H1 (cell line): ENCODE results near the gene RHOB. TPM values are rescaled to one million over a fixed set of nuclear protein-coding genes. Genes with fewer than 3 reads are reported as not detected.

Experiments used
- CTCF ChIA-PET: fragments of 300-600 bp; sonication (Branson Sonifier 250); formaldehyde crosslinking; loops from one replicate; lab custom pipeline; 2021; ENCODE audit not compliant: partially characterized antibody; lab: Charles Lee
- POLR2A ChIA-PET: fragments of 300-600 bp; sonication (Branson Sonifier 250); formaldehyde crosslinking; loops from one replicate; lab custom pipeline; 2021; ENCODE audit warnings: inconsistent platforms; ENCODE audit not compliant: partially characterized antibody; lab: Charles Lee
- DNase-seq, 2 experiments: peaks; one replicate each; pipeline versions ENCODE4 v3.0.0 to v3.0.0-alpha.2; 2010 to 2022; ENCODE audit warnings: low spot score in 2 of 2, low read depth in 1 of 2, mixed read lengths in 1 of 2
- FAIRE-seq: peaks from 2 replicates; lab custom pipeline; 2011; peaks lifted over from hg19 to GRCh38; lab: Jason Lieb, UNC
- H2AFZ ChIP-seq: 2 replicates; pipeline ENCODE4 v1.8.1; 2012; ENCODE audit warnings: low read length, inconsistent platforms
- H2AK5ac ChIP-seq: 2 replicates; pipeline ENCODE4 v1.6.1; 2013; ENCODE audit warnings: low read depth, low read length
- H2BK120ac ChIP-seq: replicated peaks from 2 replicates; pipeline ENCODE3; 2013; ENCODE audit warnings: low read depth, low read length, inconsistent platforms
- H2BK12ac ChIP-seq: 2 replicates; pipeline ENCODE4 v1.6.1; 2013; ENCODE audit warnings: low read depth, low read length
- H2BK15ac ChIP-seq: 2 replicates; pipeline ENCODE4 v1.6.1; 2013; ENCODE audit warnings: low read length
- H2BK20ac ChIP-seq: 2 replicates; pipeline ENCODE4 v1.6.1; 2013; ENCODE audit warnings: low read length
- H2BK5ac ChIP-seq: 2 replicates; pipeline ENCODE4 v1.6.1; 2013; ENCODE audit warnings: low read depth, low read length
- H3K14ac ChIP-seq: 2 replicates; pipeline ENCODE4 v1.6.1; 2013; ENCODE audit warnings: inconsistent platforms; ENCODE audit not compliant: insufficient read length
- H3K18ac ChIP-seq: 2 replicates; pipeline ENCODE4 v1.6.1; 2013; ENCODE audit warnings: low read length; ENCODE audit errors: extremely low read depth
- H3K23ac ChIP-seq: 2 replicates; pipeline ENCODE4 v1.6.1; 2013; ENCODE audit warnings: inconsistent platforms; ENCODE audit not compliant: insufficient read length
- H3K23me2 ChIP-seq: 2 replicates; pipeline ENCODE4 v1.6.1; 2013; ENCODE audit warnings: low read depth, low read length
- H3K27ac ChIP-seq: 2 replicates; pipeline ENCODE4 v1.6.1; 2011; ENCODE audit warnings: low read depth, low read length, inconsistent platforms
- H3K27me3 ChIP-seq, 4 experiments: replicated peaks in 1 of 4; 1 replicate in 1 of 4; 2 replicates in 3 of 4; pipeline versions ENCODE4 v1.6.1 to v1.8.1; 2011 to 2013; ENCODE audit warnings: low read length in 3 of 4, mild to moderate bottlenecking in 3 of 4, inconsistent platforms in 2 of 4, mixed read lengths in 2 of 4, moderate library complexity in 1 of 4; ENCODE audit not compliant: control insufficient read depth in 3 of 4, insufficient read depth in 3 of 4; ENCODE audit errors: extremely low read depth in 1 of 4
- H3K36me3 ChIP-seq, 4 experiments: 2 replicates each; pipeline versions ENCODE4 v1.6.1 to v1.8.1; 2011 to 2013; ENCODE audit warnings: mild to moderate bottlenecking in 4 of 4, low read length in 3 of 4, moderate library complexity in 2 of 4, control low read depth in 1 of 4, inconsistent platforms in 1 of 4; ENCODE audit not compliant: insufficient read depth in 4 of 4, control insufficient read depth in 2 of 4
- H3K4ac ChIP-seq: replicated peaks from 2 replicates; pipeline ENCODE3; 2013; ENCODE audit warnings: low read length, low read depth, mixed read lengths, inconsistent platforms; ENCODE audit not compliant: insufficient read length
- H3K4me1 ChIP-seq, 4 experiments: replicated peaks in 1 of 4; 1 replicate in 1 of 4; 2 replicates in 3 of 4; pipeline versions ENCODE4 v1.6.1 to v1.8.1; 2011 to 2013; ENCODE audit warnings: low read length in 3 of 4, inconsistent platforms in 2 of 4, mixed read lengths in 1 of 4; ENCODE audit not compliant: insufficient read depth in 4 of 4, control insufficient read depth in 3 of 4
- H3K4me2 ChIP-seq, 2 experiments: 2 replicates each; pipeline versions ENCODE4 v1.6.1 to v1.8.1; 2011 to 2013; ENCODE audit warnings: low read depth in 2 of 2, low read length in 2 of 2, control low read depth in 1 of 2, inconsistent platforms in 1 of 2, mild to moderate bottlenecking in 1 of 2; ENCODE audit not compliant: insufficient read depth in 1 of 2
- H3K4me3 ChIP-seq, 4 experiments: fragments of 200-600, 300-600 bp in 1 of 4; sonication (generic), shearing (Covaris generic), sonication (Bioruptor Twin) in 1 of 4; 2 replicates each; pipeline versions ENCODE4 v1.5.1 to v1.8.1; 2011 to 2016; ENCODE audit warnings: low read length in 4 of 4, low read depth in 3 of 4, control low read depth in 2 of 4, inconsistent platforms in 2 of 4, mild to moderate bottlenecking in 2 of 4, mixed read lengths in 1 of 4, moderate library complexity in 1 of 4; ENCODE audit not compliant: insufficient read depth in 2 of 4; ENCODE audit errors: extremely low read depth in 1 of 4
- H3K56ac ChIP-seq: replicated peaks from 2 replicates; pipeline ENCODE3; 2013; ENCODE audit warnings: low read depth, mild to moderate bottlenecking, mixed read lengths, low read length, inconsistent platforms; ENCODE audit not compliant: insufficient read length
- H3K79me1 ChIP-seq: 2 replicates; pipeline ENCODE4 v1.6.1; 2013; ENCODE audit warnings: low read depth, low read length, control low read depth
- H3K79me2 ChIP-seq, 2 experiments: 2 replicates each; pipeline versions ENCODE4 v1.6.1 to v1.8.1; 2012 to 2013; ENCODE audit warnings: low read length in 2 of 2, mild to moderate bottlenecking in 2 of 2, inconsistent platforms in 1 of 2; ENCODE audit not compliant: insufficient read depth in 2 of 2, control insufficient read depth in 1 of 2
- H3K9ac ChIP-seq, 4 experiments: replicated peaks in 1 of 4; 1 replicate in 1 of 4; 2 replicates in 3 of 4; pipeline versions ENCODE4 v1.6.1 to v1.8.1; 2011 to 2013; ENCODE audit warnings: low read depth in 3 of 4, low read length in 3 of 4, control low read depth in 2 of 4, mild to moderate bottlenecking in 2 of 4, moderate library complexity in 2 of 4, inconsistent platforms in 1 of 4; ENCODE audit errors: extremely low read depth in 1 of 4
- H3K9me3 ChIP-seq, 2 experiments: 2 replicates each; pipeline versions ENCODE4 v1.6.1 to v1.8.1; 2012 to 2013; ENCODE audit warnings: mild to moderate bottlenecking in 2 of 2, moderate library complexity in 2 of 2, control low read depth in 1 of 2, inconsistent platforms in 1 of 2, low read depth in 1 of 2, low read length in 1 of 2, mixed read lengths in 1 of 2; ENCODE audit not compliant: insufficient read depth in 2 of 2
- H4K20me1 ChIP-seq, 2 experiments: replicated peaks in 1 of 2; 2 replicates each; pipeline versions ENCODE3 to v1.8.1; 2011 to 2013; ENCODE audit warnings: inconsistent platforms in 2 of 2, low read length in 2 of 2, mild to moderate bottlenecking in 1 of 2; ENCODE audit not compliant: insufficient read depth in 2 of 2, control insufficient read depth in 1 of 2
- H4K5ac ChIP-seq: 2 replicates; pipeline ENCODE4 v1.6.1; 2013; ENCODE audit warnings: low read length, low read depth, mixed read lengths, inconsistent platforms; ENCODE audit not compliant: insufficient read length
- H4K8ac ChIP-seq: 2 replicates; pipeline ENCODE4 v1.8.0; 2013; ENCODE audit warnings: mild to moderate bottlenecking, moderate library complexity, low read length, inconsistent platforms; ENCODE audit not compliant: insufficient read depth; ENCODE audit errors: extremely low read depth
- H4K91ac ChIP-seq: replicated peaks from 2 replicates; pipeline ENCODE3; 2013; ENCODE audit warnings: low read length, mixed read lengths, inconsistent platforms; ENCODE audit not compliant: insufficient read length
- ASH2L ChIP-seq: fragments of 200-600, 300-600 bp; sonication (generic); IDR thresholded peaks from one replicate; pipeline ENCODE4 v1.7.1; 2017; ENCODE audit warnings: low read length
- CREB1 ChIP-seq: IDR thresholded peaks from 2 replicates; pipeline ENCODE4 v1.6.1; 2012; ENCODE audit warnings: inconsistent platforms
- CTBP2 ChIP-seq: IDR thresholded peaks from 2 replicates; pipeline ENCODE4 v1.7.0; 2011; ENCODE audit warnings: borderline replicate concordance, mild to moderate bottlenecking, moderate library complexity, mixed read lengths, low read length; ENCODE audit not compliant: insufficient read depth, insufficient read length
- WGBS, 2 experiments: shearing (Covaris generic) in 1 of 2; methylation state at CpG; one replicate each; pipeline versions ENCODE4 v1.1.6 to v1.1.7; 2013 to 2015; ENCODE audit warnings: low lambda C conversion rate in 2 of 2, mixed read lengths in 2 of 2, inconsistent platforms in 1 of 2, low coverage in 1 of 2, missing lambda C conversion rate in 1 of 2; ENCODE audit not compliant: insufficient replicate concordance in 2 of 2, insufficient coverage in 1 of 2, insufficient read length in 1 of 2; ENCODE audit errors: extremely low coverage in 1 of 2, missing lambda C conversion rate in 1 of 2; 5-methylcytosine and 5-hydroxymethylcytosine counted together
- polyA plus RNA-seq, 7 experiments: library from polyadenylated mRNA; depleted of rRNA in 3 of 7; stranded (reverse) in 5 of 7; unstranded in 2 of 7; fragments of >200 nt in 5 of 7; fragments of 200-250 nt in 2 of 7; gene quantifications; 1 replicate in 5 of 7; 2 replicates in 1 of 7; 4 replicates in 1 of 7; pipeline versions ENCODE4 v1.2.1 to v1.2.3, GENCODE V29; 2011 to 2013; ENCODE audit warnings: missing spikeins in 2 of 7, mixed read lengths in 2 of 7
- total RNA-seq: library from RNA; stranded (reverse); fragmentation: NEBNext Ultra II Directional; extraction: Animal tissue kit (Norgen Biotek cat#: 25700); gene quantifications from 2 replicates; pipeline ENCODE4 v1.2.1, GENCODE V29; 2021

RHOB gene
- total and polyA plus RNA-seq, 2 of the 8 experiments (the other 6 are each of a cell fraction or from before 2014, with no cell fraction given), result 9.3 to 9.5 TPM

DNA sequence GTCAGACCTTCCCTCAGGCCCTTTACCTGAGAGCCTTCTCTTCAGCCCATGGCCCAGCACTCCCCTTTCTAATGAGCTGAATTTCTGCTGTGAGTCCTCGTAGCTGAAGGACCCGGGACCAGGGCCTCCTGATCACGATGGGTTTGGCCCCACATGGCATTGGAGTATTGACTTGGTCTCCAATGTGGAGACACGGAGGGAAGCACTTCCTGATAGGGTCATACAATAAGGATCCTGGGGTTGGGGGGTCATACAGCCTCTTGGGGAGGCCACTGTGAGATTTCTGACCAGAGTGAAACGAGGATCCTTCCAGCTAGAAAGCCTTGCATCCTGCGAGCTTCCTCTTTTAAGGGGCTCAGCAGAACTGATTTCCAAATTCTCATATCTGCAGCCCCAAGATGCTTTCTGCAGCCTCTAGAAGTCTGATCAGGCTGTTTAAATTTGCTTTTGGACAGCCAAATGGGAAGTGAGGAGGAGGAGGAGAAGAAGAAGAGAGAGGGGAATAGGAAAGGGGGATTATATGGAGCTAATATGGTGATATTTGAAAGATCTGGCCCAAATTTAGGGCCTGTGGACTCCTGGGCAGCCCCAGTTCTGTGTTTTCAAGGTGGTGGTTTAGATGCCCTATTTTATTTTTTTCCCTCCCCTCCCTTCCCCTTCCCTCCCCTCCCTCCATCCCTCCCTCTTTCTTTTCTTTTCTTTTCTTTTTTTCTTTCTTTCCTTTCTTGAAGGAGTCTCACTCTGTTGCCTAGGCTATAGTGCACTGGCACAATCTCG is 38.9 kb downstream of the RHOB start:
- H2AFZ ChIP-seq, result no peak overlapping the region
- H3K79me1 ChIP-seq, result no peaks in the 10 kb centered on the region
- POLR2A ChIA-PET, result interaction anchor here (0.8 kb wide), 1 partner anchor 33 kb away, joined by 3 read pairs; no protein-coding TSS in a partner anchor
- H4K91ac ChIP-seq, result no peak overlapping the region
- H3K9ac ChIP-seq, result no peak overlapping the region
- no peak overlapping the region for H2BK120ac ChIP-seq
- no peak overlapping the region for H3K56ac ChIP-seq
- H2AK5ac ChIP-seq, result no peak overlapping the region
- H4K8ac ChIP-seq, result no peak overlapping the region
- H3K4me1 ChIP-seq, result peaks cover 9 to 13% (median 12%) of the 10 kb centered on the region in 4 experiments
- no peak overlapping the region for H2BK20ac ChIP-seq
- no peak overlapping the region for H3K4me2 ChIP-seq
- no peak overlapping the region for H2BK5ac ChIP-seq
- H3K9me3 ChIP-seq, result no peaks in the 10 kb centered on the region
- H2BK15ac ChIP-seq, result no peak overlapping the region
- no peaks in the 10 kb centered on the region for H3K23me2 ChIP-seq
- no peak overlapping the region for H3K27ac ChIP-seq
- H3K79me2 ChIP-seq, result no peaks in the 10 kb centered on the region
- H4K20me1 ChIP-seq, result no peaks in the 10 kb centered on the region
- H4K5ac ChIP-seq, result no peak overlapping the region
- TF ChIP-seq CREB1, result no peak
- no peak for TF ChIP-seq CTBP2
- no peak for TF ChIP-seq ASH2L
- H3K23ac ChIP-seq, result no peak overlapping the region
- H3K27me3 ChIP-seq, result no peaks in the 10 kb centered on the region
- CTCF ChIA-PET, result interaction anchor here (0.5 to 2.7 kb wide), 12 partner anchors 8 to 156 kb away, joined by 3 to 8 read pairs (median 4); no protein-coding TSS in a partner anchor
- no peak overlapping the region for H2BK12ac ChIP-seq
- 74% methylated on average over 7 of the region's 7 CpGs; no CpG with 5 or more reads in 1 of the 2 experiments for WGBS, 2 experiments
- no peak overlapping the region for H3K14ac ChIP-seq
- H3K18ac ChIP-seq, result no peak overlapping the region
- H3K36me3 ChIP-seq, result no peaks in the 10 kb centered on the region
- no peak overlapping the region for H3K4me3 ChIP-seq
- DNase-seq (no peak), FAIRE-seq (no peak)
- no peak overlapping the region for H3K4ac ChIP-seq
